Fibroblast of lung (primary cell): Measurements from ENCODE around the gene GSE1. TPM values are rescaled to one million over a fixed set of nuclear protein-coding genes. Genes with fewer than 3 reads are reported as not detected.

Experiments used
- DNase-seq, 2 donors: peaks; one replicate each; pipeline versions ENCODE4 v3.0.0 to v3.0.0-alpha.2; 2010; ENCODE audit warnings: low read depth in 2 of 2
- H2AFZ ChIP-seq: 2 replicates; pipeline ENCODE4 v1.5.1; 2012; ENCODE audit warnings: low read length, control low read depth, inconsistent platforms
- H3K27ac ChIP-seq: 2 replicates; pipeline ENCODE4 v1.5.1; 2011; ENCODE audit warnings: low read length, control low read depth; ENCODE audit not compliant: insufficient read depth
- H3K27me3 ChIP-seq: 2 replicates; pipeline ENCODE4 v1.5.1; 2011; ENCODE audit warnings: mild to moderate bottlenecking, low read length; ENCODE audit not compliant: control insufficient read depth, insufficient read depth
- H3K36me3 ChIP-seq: 2 replicates; pipeline ENCODE4 v1.5.1; 2011; ENCODE audit warnings: low read length; ENCODE audit not compliant: control insufficient read depth, insufficient read depth
- H3K4me1 ChIP-seq: 2 replicates; pipeline ENCODE4 v1.5.1; 2011; ENCODE audit warnings: low read length; ENCODE audit not compliant: control insufficient read depth, insufficient read depth; ENCODE audit errors: extremely low read depth
- H3K4me2 ChIP-seq: 2 replicates; pipeline ENCODE4 v1.5.1; 2011; ENCODE audit warnings: low read length, control low read depth; ENCODE audit not compliant: insufficient read depth; ENCODE audit errors: extremely low read depth
- H3K4me3 ChIP-seq, 4 experiments: fragments of 200-600 bp in 1 of 4; sonication (generic) in 1 of 4; replicated peaks in 1 of 4; 2 replicates each; pipeline ENCODE4 v1.5.1; 2011 to 2016; ENCODE audit warnings: low read length in 4 of 4, low read depth in 3 of 4, mild to moderate bottlenecking in 3 of 4, control low read depth in 2 of 4, inconsistent platforms in 1 of 4, mixed read lengths in 1 of 4; ENCODE audit not compliant: insufficient read depth in 1 of 4; ENCODE audit errors: control extremely low read depth in 1 of 4
- H3K79me2 ChIP-seq: 2 replicates; pipeline ENCODE4 v1.5.1; 2012; ENCODE audit warnings: mild to moderate bottlenecking, low read length, inconsistent platforms; ENCODE audit not compliant: control insufficient read depth, insufficient read depth
- H3K9ac ChIP-seq: 2 replicates; pipeline ENCODE4 v1.5.1; 2011; ENCODE audit warnings: mild to moderate bottlenecking, low read length, control low read depth; ENCODE audit not compliant: insufficient read depth
- H3K9me3 ChIP-seq: 2 replicates; pipeline ENCODE4 v1.5.1; 2012; ENCODE audit warnings: low read depth, low read length; ENCODE audit not compliant: control insufficient read depth, insufficient read depth
- H4K20me1 ChIP-seq: 2 replicates; pipeline ENCODE4 v1.5.1; 2011; ENCODE audit warnings: low read length; ENCODE audit not compliant: control insufficient read depth, insufficient read depth; ENCODE audit errors: extremely low read depth
- CTCF ChIP-seq, 2 donors: IDR thresholded peaks in 1 of 2; conservative IDR thresholded peaks in 1 of 2; 1 replicate in 1 of 2; 2 replicates in 1 of 2; pipeline ENCODE4 v1.5.1; 2011 to 2012; ENCODE audit warnings: low read length in 2 of 2, control low read depth in 1 of 2, inconsistent platforms in 1 of 2, low read depth in 1 of 2, mild to moderate bottlenecking in 1 of 2
- EZH2 ChIP-seq: IDR thresholded peaks from 2 replicates; pipeline ENCODE4 v1.5.1; 2012; ENCODE audit warnings: low read length, control low read depth, mild to moderate bottlenecking; ENCODE audit errors: missing control alignments
- polyA plus RNA-seq, 2 donors: library from polyadenylated mRNA; depleted of rRNA in 1 of 2; stranded (reverse) in 1 of 2; unstranded in 1 of 2; fragments of >200 nt; gene quantifications; 2 replicates each; pipeline ENCODE4 v1.2.1, GENCODE V29; 2011 to 2012; ENCODE audit warnings: missing spikeins in 1 of 2
- total RNA-seq: library from RNA; depleted of rRNA; stranded (reverse); fragments of >200 nt; gene quantifications from 2 replicates; pipeline ENCODE4 v1.2.1, GENCODE V29; 2014

The GSE1 gene
- total and polyA plus RNA-seq, 2 donors (not counting 1 experiment from before 2014, with no cell fraction given), result 11.0 to 35.7 TPM

- H3K79me2 ChIP-seq, result peaks cover 16% of the 10 kb centered on the region
- TF ChIP-seq EZH2 (no peak), CTCF (conservative IDR thresholded peaks at IDR 0.05 in 1 of 2, IDR thresholded peaks at IDR 0.05 in 1 of 2; ENCODE audit: low read depth in 1 of 2, low read length in 2 of 2) (no peak)
- no peaks in the 10 kb centered on the region for H3K4me1 ChIP-seq
- H3K9me3 ChIP-seq, result no peaks in the 10 kb centered on the region
- H2AFZ ChIP-seq, result no peak overlapping the region
- no peak overlapping the region for H3K9ac ChIP-seq
- no peaks in the 10 kb centered on the region for H3K27me3 ChIP-seq
- no peaks in the 10 kb centered on the region for H4K20me1 ChIP-seq
- H3K4me2 ChIP-seq, result no peak overlapping the region
- H3K4me3 ChIP-seq, result no peak overlapping the region
- no peaks in the 10 kb centered on the region for H3K36me3 ChIP-seq
- no peak for DNase-seq
- no peak overlapping the region for H3K27ac ChIP-seq
These were observed 11.9 kb downstream of the GSE1 start for GRCh38 chr16:85625053-85625452.

GRCh38 chr16:85625485-85626117 lies 12.5 kb downstream of the GSE1 start:
- H3K36me3 ChIP-seq, result no peaks in the 10 kb centered on the region
- no peak overlapping the region for H3K4me2 ChIP-seq
- H2AFZ ChIP-seq, result no peak overlapping the region
- no peaks in the 10 kb centered on the region for H4K20me1 ChIP-seq
- no peak for DNase-seq
- no peaks in the 10 kb centered on the region for H3K27me3 ChIP-seq
- H3K9me3 ChIP-seq, result no peaks in the 10 kb centered on the region
- no peak overlapping the region for H3K27ac ChIP-seq
- TF ChIP-seq CTCF (conservative IDR thresholded peaks at IDR 0.05 in 1 of 2, IDR thresholded peaks at IDR 0.05 in 1 of 2; ENCODE audit: low read depth in 1 of 2, low read length in 2 of 2) (no peak), EZH2 (no peak)
- peaks cover 17% of the 10 kb centered on the region for H3K79me2 ChIP-seq
- H3K4me3 ChIP-seq, result no peak overlapping the region
- no peaks in the 10 kb centered on the region for H3K4me1 ChIP-seq
- H3K9ac ChIP-seq, result no peak overlapping the region

GRCh38 chr16:85626191-85626981 lies 13.3 kb downstream of the GSE1 start:
- TF ChIP-seq CTCF (conservative IDR thresholded peaks at IDR 0.05 in 1 of 2, IDR thresholded peaks at IDR 0.05 in 1 of 2; ENCODE audit: low read depth in 1 of 2, low read length in 2 of 2), result no peak
- no peak for TF ChIP-seq EZH2
- DNase-seq, result no peak
- Histone ChIP-seq H3K79me2 (peaks cover 13% of the 10 kb centered on the region), H3K9ac (no peak overlapping the region), H3K4me2 (no peak overlapping the region), H3K27ac (no peak overlapping the region), H4K20me1 (no peaks in the 10 kb centered on the region), H3K4me3 (no peak overlapping the region), H3K36me3 (no peaks in the 10 kb centered on the region), H3K27me3 (no peaks in the 10 kb centered on the region), H2AFZ (no peak overlapping the region), H3K4me1 (no peaks in the 10 kb centered on the region), H3K9me3 (no peaks in the 10 kb centered on the region)
